GM20431 (cell line): ENCODE data around the gene CYP1B1.

ENCODE experiments used
- in situ Hi-C: fragments of 300-500 bp; cut with MseI, MboI; formaldehyde crosslinking; loops from one replicate; pipeline ENCODE4 v1.15.0; 2020; ENCODE audit warnings: low sequenced_read_pairs; ENCODE audit not compliant: unreplicated experiment

The CYP1B1 gene

GRCh38 chr2:38077431-38077769, 1.4 kb upstream of the CYP1B1 start:
- in situ Hi-C loops = no loop called here

DNA sequence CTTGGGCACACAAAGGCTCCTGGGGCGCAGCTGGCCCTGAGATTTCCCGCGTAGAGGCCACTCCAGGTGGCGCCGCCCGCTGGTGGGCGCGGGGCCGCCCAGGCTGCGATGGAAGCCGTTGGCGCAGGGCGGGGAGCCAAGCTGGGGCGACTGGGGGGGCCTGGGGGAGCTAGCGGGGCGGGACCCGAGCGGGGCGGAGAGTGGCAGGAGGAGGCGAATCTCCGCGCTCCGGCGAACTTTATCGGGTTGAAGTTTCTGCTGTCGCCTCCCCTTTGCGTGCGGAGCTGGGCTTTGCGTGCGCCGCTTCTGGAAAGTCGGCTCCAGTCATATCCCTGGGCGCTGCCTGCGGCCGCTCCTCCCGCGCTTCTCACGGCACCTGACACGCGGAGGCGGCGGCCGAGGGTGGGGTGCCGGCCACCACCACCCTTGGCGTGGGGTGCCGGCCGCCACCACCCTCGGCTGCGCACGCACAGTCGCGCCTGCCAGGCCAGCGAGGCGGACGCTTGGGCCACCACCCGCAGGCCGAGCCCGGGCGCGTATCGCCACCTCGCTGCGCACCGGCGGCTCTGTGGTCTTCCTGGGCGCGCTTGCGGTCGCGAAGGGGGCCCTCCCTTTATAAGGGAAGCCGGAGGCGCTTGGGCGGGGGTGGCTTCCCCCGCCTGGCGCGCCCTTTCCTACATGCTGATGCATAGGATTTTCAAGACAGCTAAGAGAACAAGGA, 919 bp upstream of the CYP1B1 start:
- in situ Hi-C loops = no loop called here

- in situ Hi-C loops = no loop called here
Measured at GRCh38 chr2:38076152-38076709, 280 bp upstream of the CYP1B1 start.

GRCh38 chr2:38074764-38075506, 1.0 kb downstream of the CYP1B1 start:
- in situ Hi-C loops = no loop called here

DNA sequence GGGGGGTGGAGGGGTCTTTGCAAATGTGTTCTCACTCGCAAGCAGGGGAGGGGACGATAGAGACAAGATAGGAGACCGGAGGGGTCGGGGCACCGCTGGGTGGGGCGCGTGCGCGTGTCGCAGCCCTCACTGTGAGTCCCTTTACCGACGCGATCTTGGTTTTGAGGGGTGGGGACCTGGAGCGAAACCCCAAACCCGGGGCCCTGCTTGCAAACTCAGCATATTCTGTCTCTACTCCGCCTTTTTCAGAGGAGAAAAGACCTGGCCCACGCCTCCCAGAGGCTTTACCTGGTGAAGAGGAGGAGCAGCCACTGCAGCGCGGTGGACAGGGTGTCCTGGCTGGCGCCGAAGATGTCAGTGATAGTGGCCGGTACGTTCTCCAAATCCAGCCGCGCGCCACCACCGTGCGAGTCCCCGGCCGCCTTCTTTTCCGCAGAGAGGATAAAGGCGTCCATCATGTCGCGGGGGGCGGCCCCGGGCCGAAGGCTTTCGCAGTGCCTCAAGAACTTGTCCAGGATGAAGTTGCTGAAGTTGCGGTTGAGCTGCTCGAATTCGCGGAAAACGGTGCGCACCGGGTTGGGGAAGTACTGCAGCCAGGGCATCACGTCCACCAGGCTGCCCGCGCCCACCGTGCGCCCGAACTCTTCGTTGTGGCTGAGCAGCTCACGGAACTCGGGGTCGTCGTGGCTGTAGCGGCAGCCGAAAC, 1.7 kb downstream of the CYP1B1 start:
- in situ Hi-C loops = no loop called here

GRCh38 chr2:38073211-38074057, 2.5 kb downstream of the CYP1B1 start:
- in situ Hi-C loops = no loop called here

DNA sequence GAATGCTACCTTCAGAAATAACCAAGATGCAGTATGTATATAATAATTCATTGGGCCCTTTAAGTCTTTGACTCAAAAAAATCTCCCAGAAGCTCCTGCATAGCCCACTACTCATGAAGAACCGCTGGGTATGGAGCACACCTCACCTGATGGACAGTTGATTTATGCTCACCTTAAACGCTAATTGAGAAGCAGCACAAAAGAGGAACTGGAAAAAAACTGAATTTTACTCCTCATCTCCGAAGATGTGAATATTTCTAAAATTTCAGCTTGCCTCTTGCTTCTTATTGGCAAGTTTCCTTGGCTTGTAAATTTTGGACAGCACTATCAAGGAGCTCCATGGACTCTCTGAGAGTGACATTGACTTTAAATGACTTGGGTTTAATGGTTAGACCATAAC, 5.5 kb downstream of the CYP1B1 start:
- in situ Hi-C loops = no loop called here

- in situ Hi-C loops = no loop called here
Measured at GRCh38 chr2:38068234-38068633, 7.7 kb downstream of the CYP1B1 start.

GRCh38 chr2:38066421-38067115, 9.4 kb downstream of the CYP1B1 start:
- in situ Hi-C loops = no loop called here

- in situ Hi-C loops = no loop called here
Measured at GRCh38 chr2:38065502-38066135, 10.3 kb downstream of the CYP1B1 start.

DNA sequence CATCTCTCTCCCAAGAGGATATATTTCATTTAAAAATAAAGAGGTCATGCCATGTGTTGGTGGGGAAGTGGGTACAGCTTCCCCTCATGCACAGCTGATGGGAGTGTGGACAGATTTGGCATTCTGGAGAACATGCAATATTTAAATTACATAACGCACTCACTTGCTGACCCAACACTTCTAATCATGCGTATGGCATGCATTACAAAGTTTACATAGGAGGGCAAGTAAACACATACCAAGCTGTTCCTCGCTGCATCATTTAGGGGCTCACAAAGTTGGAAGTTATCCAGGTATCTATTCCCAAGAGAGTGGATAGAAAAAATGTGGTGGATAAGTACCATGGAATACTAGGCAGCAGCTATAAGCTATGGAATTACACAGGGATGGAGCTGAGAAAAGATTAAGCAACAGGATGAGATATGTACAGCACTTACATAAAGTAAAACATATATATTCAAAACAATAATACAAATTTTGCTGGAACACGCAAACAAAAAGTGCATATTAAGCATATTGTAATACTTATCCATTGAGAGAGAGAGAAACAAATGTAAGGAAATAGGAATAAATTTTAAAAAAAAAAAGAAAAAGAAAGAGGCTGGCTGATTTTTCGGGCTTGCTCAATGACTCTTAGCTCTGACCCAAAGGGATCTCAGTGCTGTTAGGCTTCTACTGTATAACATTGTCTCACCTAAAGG, 11.0 kb downstream of the CYP1B1 start:
- in situ Hi-C loops = no loop called here

GRCh38 chr2:38060236-38061018, 15.5 kb downstream of the CYP1B1 start:
- in situ Hi-C loops = no loop called here

DNA sequence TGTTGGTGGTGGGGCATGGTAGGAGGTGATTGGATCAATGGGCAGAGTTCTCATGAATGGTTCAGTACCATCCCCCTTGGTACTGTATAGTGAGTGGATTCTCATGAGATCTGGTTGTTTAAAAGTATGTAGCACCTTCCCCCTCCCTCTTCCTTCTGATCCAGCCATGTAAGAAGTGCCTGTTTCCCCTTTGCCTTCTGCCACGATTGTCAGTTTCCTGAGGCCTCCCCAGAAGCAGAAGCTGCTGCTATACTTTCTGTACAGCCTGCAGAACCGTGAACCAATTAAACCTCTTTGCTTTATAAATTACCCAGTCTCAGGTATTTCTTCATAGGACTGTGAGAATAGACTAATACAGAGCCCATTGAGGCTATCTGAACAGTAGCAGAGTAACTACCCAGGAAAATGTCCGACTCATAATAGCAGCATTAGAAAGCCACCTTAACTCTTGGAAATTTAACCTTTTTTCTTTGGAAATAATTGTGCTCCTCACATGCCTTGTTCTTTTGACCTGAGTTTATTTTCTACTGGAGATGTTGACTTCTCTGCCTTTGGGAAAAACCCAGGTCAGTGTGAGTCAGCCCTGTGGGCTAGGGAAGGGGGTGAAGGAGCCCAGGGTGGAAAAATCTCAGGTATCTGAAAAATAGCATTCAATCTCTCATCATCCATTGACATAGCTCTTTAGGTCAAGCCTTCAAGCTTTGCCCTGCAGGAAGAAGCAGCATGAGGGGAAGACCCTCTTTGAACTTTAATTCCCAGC, 18.1 kb downstream of the CYP1B1 start:
- in situ Hi-C loops = no loop called here

- in situ Hi-C loops = no loop called here
Measured at GRCh38 chr2:38056216-38056615, 19.7 kb downstream of the CYP1B1 start.

- in situ Hi-C loops = no loop called here
Measured at GRCh38 chr2:38045811-38046210, 30.1 kb downstream of the CYP1B1 start.

- in situ Hi-C loops = no loop called here
Measured at GRCh38 chr2:38039121-38039910, 36.6 kb downstream of the CYP1B1 start.
